ENCODE data around the gene CEACAM5.

GRCh38 chr19:41740415-41741243 lies 32.2 kb downstream of the CEACAM5 start:
- TF ChIP-seq CTCF (IDR thresholded peaks at IDR 0.05): no peak
- no peak for TF ChIP-seq PRDM15 (CRISPR knock-in tag; IDR thresholded peaks at IDR 0.05)
- no peak for TF ChIP-seq E2F4 (CRISPR knock-in tag; IDR thresholded peaks at IDR 0.05; ENCODE audit: borderline replicate concordance, low read depth)
- no peak for TF ChIP-seq FOXK1 (CRISPR knock-in tag; IDR thresholded peaks at IDR 0.05)
- no peak for TF ChIP-seq NFYB (CRISPR knock-in tag; conservative IDR thresholded peaks at IDR 0.05; ENCODE audit: low read depth)
- no peak for TF ChIP-seq RELA (CRISPR knock-in tag; IDR thresholded peaks at IDR 0.05; ENCODE audit: borderline replicate concordance)
- TF ChIP-seq ETV6 (CRISPR knock-in tag; IDR thresholded peaks at IDR 0.05): no peak

Data from WTC11 (cell line).